Type B pancreatic cell (in vitro differentiated cells): ENCODE results near the gene PLG. TPM values are rescaled to one million over a fixed set of nuclear protein-coding genes. Genes with fewer than 3 reads are reported as not detected.
"Not testable (repeated sequence)": the region's sequence is repeated elsewhere in the genome, so short reads cannot be mapped to it uniquely, and the experiment has no call there.

Source experiments
- DNase-seq: peaks from one replicate; pipeline ENCODE4 v3.0.0; 2021; ENCODE audit warnings: mixed read lengths; ENCODE audit not compliant: unreplicated experiment; ENCODE audit errors: extremely low spot score
- H3K27ac Mint-ChIP-seq: 2 replicates; pipeline ENCODE4 v1.8.0; 2021; ENCODE audit warnings: mild to moderate bottlenecking, mixed read lengths
- H3K27me3 Mint-ChIP-seq: 2 replicates; pipeline ENCODE4 v1.8.0; 2021; ENCODE audit warnings: mixed read lengths
- H3K36me3 Mint-ChIP-seq: 2 replicates; pipeline ENCODE4 v1.8.0; 2021; ENCODE audit warnings: mixed read lengths
- H3K4me1 Mint-ChIP-seq: one replicate; pipeline ENCODE4 v1.8.0; 2021; ENCODE audit warnings: mixed read lengths; ENCODE audit not compliant: unreplicated experiment
- H3K4me3 Mint-ChIP-seq: 2 replicates; pipeline ENCODE4 v1.8.0; 2021; ENCODE audit warnings: mild to moderate bottlenecking, mixed read lengths
- H3K9me3 Mint-ChIP-seq: 2 replicates; pipeline ENCODE4 v1.8.0; 2021; ENCODE audit warnings: mixed read lengths
- total RNA-seq: library from RNA; stranded (reverse); gene quantifications from 2 replicates; pipeline ENCODE4 v1.2.1, GENCODE V29; 2021; ENCODE audit warnings: low replicate concordance
- TF ChIP-seq, protein P1 (sequence below): fragments of 200-600 bp; sonication (generic); conservative IDR thresholded peaks from 2 replicates; pipeline ENCODE4 v1.5.0; 2021; ENCODE audit warnings: antibody characterized with exemption, mild to moderate bottlenecking

PLG gene
- total RNA-seq, 1 donor from 2014 or later = 0.46 TPM

DNA sequence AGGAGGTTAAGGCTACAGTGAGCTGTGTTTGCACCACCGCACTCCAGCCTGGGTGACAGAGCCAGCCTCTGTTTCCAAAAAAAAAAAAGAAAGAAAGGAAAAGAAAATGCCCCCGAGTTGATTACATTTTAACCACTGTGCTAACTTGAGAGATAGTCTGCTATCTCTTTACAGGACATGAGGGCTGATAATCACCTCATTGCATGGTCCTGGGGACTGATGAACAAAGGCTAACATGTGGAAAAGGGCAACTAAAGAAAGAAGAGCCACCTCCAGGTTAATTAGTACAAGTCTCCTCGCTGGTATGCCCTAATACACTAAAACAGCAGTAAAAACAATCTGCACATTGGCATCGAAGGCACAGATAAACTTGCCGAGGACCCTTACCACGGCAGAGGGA lies 4.2 kb upstream of the PLG start:
- H3K27ac Mint-ChIP-seq = peak overlapping the region; percentile 52
- H3K36me3 Mint-ChIP-seq = no peaks in the 10 kb centered on the region
- TF ChIP-seq, protein P1, sequence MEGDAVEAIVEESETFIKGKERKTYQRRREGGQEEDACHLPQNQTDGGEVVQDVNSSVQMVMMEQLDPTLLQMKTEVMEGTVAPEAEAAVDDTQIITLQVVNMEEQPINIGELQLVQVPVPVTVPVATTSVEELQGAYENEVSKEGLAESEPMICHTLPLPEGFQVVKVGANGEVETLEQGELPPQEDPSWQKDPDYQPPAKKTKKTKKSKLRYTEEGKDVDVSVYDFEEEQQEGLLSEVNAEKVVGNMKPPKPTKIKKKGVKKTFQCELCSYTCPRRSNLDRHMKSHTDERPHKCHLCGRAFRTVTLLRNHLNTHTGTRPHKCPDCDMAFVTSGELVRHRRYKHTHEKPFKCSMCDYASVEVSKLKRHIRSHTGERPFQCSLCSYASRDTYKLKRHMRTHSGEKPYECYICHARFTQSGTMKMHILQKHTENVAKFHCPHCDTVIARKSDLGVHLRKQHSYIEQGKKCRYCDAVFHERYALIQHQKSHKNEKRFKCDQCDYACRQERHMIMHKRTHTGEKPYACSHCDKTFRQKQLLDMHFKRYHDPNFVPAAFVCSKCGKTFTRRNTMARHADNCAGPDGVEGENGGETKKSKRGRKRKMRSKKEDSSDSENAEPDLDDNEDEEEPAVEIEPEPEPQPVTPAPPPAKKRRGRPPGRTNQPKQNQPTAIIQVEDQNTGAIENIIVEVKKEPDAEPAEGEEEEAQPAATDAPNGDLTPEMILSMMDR = no peak
- no peak overlapping the region for H3K4me3 Mint-ChIP-seq
- no peaks in the 10 kb centered on the region for H3K4me1 Mint-ChIP-seq
- peaks cover 4% of the 10 kb centered on the region for H3K9me3 Mint-ChIP-seq
- DNase-seq = no peak
- peaks cover 10% of the 10 kb centered on the region for H3K27me3 Mint-ChIP-seq

DNA sequence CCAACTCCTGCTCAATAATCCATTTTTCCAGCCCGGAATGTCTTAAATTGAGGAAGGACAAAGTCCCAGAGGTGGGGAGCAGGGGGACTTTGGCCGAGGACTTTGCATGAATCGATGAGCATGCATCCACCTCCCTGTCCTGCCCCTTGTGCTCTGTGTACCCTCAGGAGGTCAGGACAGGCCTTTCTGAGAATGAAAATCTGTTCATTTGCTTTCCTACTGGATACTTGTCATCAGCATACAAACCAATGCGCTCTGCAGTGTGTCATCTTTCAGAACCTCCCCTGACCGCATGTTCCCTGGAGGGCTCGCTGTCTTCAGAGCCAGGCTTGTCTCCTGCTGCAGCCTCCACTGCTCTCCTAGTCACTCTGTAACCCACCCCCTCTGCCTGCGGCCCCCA lies 2.6 kb downstream of the PLG start:
- H3K27ac Mint-ChIP-seq, DNase-seq, H3K27me3 Mint-ChIP-seq, H3K9me3 Mint-ChIP-seq, H3K4me1 Mint-ChIP-seq, H3K36me3 Mint-ChIP-seq, H3K4me3 Mint-ChIP-seq: not testable (repeated sequence)

DNA sequence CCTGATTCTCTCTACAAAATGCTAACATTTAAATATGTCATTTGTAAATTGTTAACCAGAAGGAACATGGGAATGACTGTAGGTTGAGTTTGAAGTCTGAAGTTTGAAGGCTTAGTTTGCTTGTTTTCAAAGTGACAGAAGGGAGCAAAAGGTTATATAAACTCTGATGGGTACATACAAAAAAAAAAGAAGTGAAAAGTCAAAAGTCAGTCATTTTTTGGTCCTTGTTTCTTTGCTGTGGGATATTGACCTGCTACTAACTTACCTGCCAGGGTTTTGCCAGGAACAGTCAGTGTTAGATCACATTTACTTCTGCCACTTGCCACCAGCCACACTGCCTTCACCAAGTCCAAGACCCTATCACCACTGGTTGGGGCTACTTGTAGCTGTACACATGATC lies 6.9 kb downstream of the PLG start:
- H3K36me3 Mint-ChIP-seq, H3K9me3 Mint-ChIP-seq, DNase-seq, H3K4me3 Mint-ChIP-seq, H3K27me3 Mint-ChIP-seq, H3K4me1 Mint-ChIP-seq, H3K27ac Mint-ChIP-seq: not testable (repeated sequence)

DNA sequence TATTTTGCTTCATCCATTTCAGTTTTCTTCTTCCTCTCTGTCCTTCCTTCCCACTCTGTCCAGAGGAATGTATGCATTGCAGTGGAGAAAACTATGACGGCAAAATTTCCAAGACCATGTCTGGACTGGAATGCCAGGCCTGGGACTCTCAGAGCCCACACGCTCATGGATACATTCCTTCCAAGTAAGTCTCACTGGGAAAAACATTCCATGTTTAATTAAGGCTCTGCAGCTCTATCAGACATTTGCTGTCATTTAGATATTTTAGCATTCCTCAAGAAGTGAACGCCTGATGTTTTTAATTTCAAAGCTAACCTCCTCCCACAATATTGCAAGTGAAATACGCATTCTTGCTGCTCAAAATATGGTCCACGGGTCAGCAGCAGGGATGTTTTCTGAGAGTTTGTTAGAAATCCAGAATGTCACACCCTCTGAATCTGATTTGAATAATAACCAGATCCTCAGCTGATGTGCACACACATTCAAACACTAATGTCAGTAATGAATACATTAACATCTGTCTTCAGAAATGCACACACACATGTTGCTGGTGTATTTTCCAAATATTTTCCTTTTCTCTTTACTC lies 12.8 kb downstream of the PLG start:
- TF ChIP-seq, protein P1 = no peak
- H3K27ac Mint-ChIP-seq = no peak overlapping the region

GRCh38 chr6:160730911-160731310 lies 28.9 kb downstream of the PLG start:
- TF ChIP-seq, protein P1 = peak; percentile 65
- Mint-ChIP-seq H3K27ac (no peak overlapping the region), H3K4me3 (no peak overlapping the region), H3K9me3 (no peaks in the 10 kb centered on the region), H3K36me3 (no peaks in the 10 kb centered on the region), H3K27me3 (peaks cover 5% of the 10 kb centered on the region), H3K4me1 (no peaks in the 10 kb centered on the region)
- DNase-seq = no peak

More for the DNA sequence above, 12.8 kb downstream of the PLG start:
- H3K36me3 Mint-ChIP-seq = no peaks in the 10 kb centered on the region
- H3K4me1 Mint-ChIP-seq = no peaks in the 10 kb centered on the region
- no peaks in the 10 kb centered on the region for H3K9me3 Mint-ChIP-seq
- H3K27me3 Mint-ChIP-seq = no peaks in the 10 kb centered on the region
- no peak for DNase-seq
- no peak overlapping the region for H3K4me3 Mint-ChIP-seq

GRCh38 chr6:160733050-160733646 lies 31.1 kb downstream of the PLG start:
- Mint-ChIP-seq H3K27ac (no peak overlapping the region), H3K4me1 (no peaks in the 10 kb centered on the region), H3K9me3 (no peaks in the 10 kb centered on the region), H3K36me3 (no peaks in the 10 kb centered on the region), H3K27me3 (peaks cover 5% of the 10 kb centered on the region), H3K4me3 (no peak overlapping the region)
- TF ChIP-seq, protein P1 = peak; percentile 84
- no peak for DNase-seq

- peaks cover 5% of the 10 kb centered on the region for H3K27me3 Mint-ChIP-seq
- TF ChIP-seq, protein P1 = no peak
- DNase-seq = no peak
- H3K36me3 Mint-ChIP-seq = no peaks in the 10 kb centered on the region
- no peaks in the 10 kb centered on the region for H3K9me3 Mint-ChIP-seq
- H3K4me1 Mint-ChIP-seq = no peaks in the 10 kb centered on the region
- H3K4me3 Mint-ChIP-seq = no peak overlapping the region
- no peak overlapping the region for H3K27ac Mint-ChIP-seq
These were observed 32.6 kb downstream of the PLG start for GRCh38 chr6:160734627-160735026.
